IPS-20b (cell line): Measurements from ENCODE around the gene GALNS.

Experiments
- H3K27ac ChIP-seq: one replicate; pipeline ENCODE4 v1.5.1; 2013; ENCODE audit warnings: low read length
- H3K27me3 ChIP-seq: 2 replicates; pipeline ENCODE4 v1.6.1; 2013; ENCODE audit warnings: mild to moderate bottlenecking, low read length, inconsistent platforms; ENCODE audit not compliant: insufficient read depth
- H3K36me3 ChIP-seq: 2 replicates; pipeline ENCODE4 v1.6.1; 2013; ENCODE audit warnings: low read depth, mild to moderate bottlenecking, inconsistent platforms, low read length, moderate library complexity; ENCODE audit not compliant: insufficient read depth
- H3K4me1 ChIP-seq: 2 replicates; pipeline ENCODE4 v1.6.1; 2013; ENCODE audit warnings: mild to moderate bottlenecking, control low read depth, inconsistent platforms, low read length, moderate library complexity; ENCODE audit not compliant: insufficient read depth
- H3K4me3 ChIP-seq: 2 replicates; pipeline ENCODE4 v1.5.1; 2013; ENCODE audit warnings: mild to moderate bottlenecking, low read length, inconsistent platforms
- H3K9ac ChIP-seq: 2 replicates; pipeline ENCODE4 v1.6.1; 2013; ENCODE audit warnings: low read depth, mild to moderate bottlenecking, inconsistent platforms, low read length, moderate library complexity
- H3K9me3 ChIP-seq: 2 replicates; pipeline ENCODE4 v1.6.1; 2013; ENCODE audit warnings: mild to moderate bottlenecking, low read depth, low read length, inconsistent platforms; ENCODE audit not compliant: insufficient read depth

The GALNS gene

GRCh38 chr16:88815901-88816589 is 40.7 kb downstream of the GALNS start:
- no peak overlapping the region for H3K4me3 ChIP-seq
- H3K4me1 ChIP-seq: no peaks in the 10 kb centered on the region
- H3K27ac ChIP-seq: no peak overlapping the region
- H3K9me3 ChIP-seq: no peaks in the 10 kb centered on the region
- no peaks in the 10 kb centered on the region for H3K27me3 ChIP-seq
- H3K9ac ChIP-seq: no peak overlapping the region
- H3K36me3 ChIP-seq: no peaks in the 10 kb centered on the region

DNA sequence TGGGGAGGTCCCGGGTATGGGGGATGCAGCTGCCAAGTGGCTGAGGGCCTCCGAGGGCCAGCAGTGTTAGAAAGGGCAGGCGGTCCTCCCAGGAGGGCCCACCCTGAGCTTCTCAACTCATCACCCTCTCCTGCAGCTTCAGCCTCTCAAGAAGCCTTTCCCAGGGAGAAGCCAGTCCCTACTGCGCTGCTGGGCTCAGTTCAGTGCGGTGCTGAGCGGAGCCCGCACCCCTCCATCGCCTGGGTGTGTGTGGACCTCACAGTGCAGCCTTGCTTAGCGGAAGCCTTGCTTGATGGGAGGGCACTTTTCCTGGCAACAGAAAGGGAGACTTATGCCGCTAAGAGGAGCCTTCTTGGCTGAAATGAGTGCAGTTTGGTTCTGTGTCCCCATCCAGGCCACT is 41.5 kb downstream of the GALNS start:
- Histone ChIP-seq H3K4me3 (no peak overlapping the region), H3K27ac (no peak overlapping the region), H3K9me3 (no peaks in the 10 kb centered on the region), H3K27me3 (no peaks in the 10 kb centered on the region), H3K36me3 (peaks cover 4% of the 10 kb centered on the region; the same call in 1 of the 2 replicates), H3K9ac (no peak overlapping the region), H3K4me1 (no peaks in the 10 kb centered on the region)

GRCh38 chr16:88814144-88814502 is 42.6 kb downstream of the GALNS start:
- Histone ChIP-seq H3K36me3 (peaks cover 15% of the 10 kb centered on the region), H3K4me3 (no peak overlapping the region), H3K9ac (no peak overlapping the region)

DNA sequence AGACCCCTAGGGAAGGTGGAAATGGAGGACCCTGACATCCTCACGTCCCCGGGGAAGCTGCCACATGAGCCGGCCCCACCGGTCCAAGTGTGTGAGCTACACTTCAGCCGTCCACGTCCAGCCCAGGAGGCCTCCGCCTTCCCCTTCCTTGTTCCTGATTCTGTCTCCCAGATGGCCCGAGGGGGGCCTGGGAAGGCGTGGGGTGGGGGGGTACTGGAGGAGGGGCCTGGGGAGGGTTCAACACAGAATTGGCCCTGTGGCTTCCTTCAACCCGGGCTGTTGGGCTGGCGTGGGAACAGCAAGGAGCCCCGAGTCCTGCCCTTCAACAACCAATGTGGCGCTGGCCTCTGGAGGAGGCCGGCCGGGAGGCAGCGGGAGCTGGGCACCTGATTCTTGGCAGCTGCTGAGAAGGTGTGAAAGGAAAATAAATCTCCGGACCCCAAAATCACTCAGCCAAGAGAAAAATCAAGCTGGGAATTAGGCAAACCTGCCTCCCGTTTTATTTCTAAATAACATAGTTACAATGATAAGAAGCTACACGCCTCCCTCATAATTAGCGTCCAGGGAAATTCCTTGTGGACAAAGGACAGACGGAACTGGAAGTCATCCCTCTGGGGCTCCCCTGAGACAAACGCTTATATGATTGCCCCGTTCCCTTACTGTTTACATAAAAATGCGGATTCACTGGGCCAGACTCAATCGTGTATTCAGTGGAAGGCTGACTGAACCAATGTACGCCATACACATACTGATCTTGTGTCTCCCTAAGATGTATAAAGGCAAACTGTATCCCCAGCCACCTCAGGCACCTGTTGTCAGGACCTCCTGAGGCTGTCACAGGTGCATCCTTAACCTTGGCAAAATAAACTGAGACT is 43.2 kb downstream of the GALNS start:
- H3K4me1 ChIP-seq: no peaks in the 10 kb centered on the region
- peaks cover 21% of the 10 kb centered on the region for H3K36me3 ChIP-seq
- H3K9me3 ChIP-seq: no peaks in the 10 kb centered on the region
- H3K27me3 ChIP-seq: no peaks in the 10 kb centered on the region
- no peak overlapping the region for H3K4me3 ChIP-seq
- no peak overlapping the region for H3K9ac ChIP-seq
- H3K27ac ChIP-seq: no peak overlapping the region

More at GRCh38 chr16:88814144-88814502, 42.6 kb downstream of the GALNS start:
- Histone ChIP-seq H3K27me3 (no peaks in the 10 kb centered on the region), H3K27ac (no peak overlapping the region), H3K9me3 (no peaks in the 10 kb centered on the region), H3K4me1 (no peaks in the 10 kb centered on the region)

DNA sequence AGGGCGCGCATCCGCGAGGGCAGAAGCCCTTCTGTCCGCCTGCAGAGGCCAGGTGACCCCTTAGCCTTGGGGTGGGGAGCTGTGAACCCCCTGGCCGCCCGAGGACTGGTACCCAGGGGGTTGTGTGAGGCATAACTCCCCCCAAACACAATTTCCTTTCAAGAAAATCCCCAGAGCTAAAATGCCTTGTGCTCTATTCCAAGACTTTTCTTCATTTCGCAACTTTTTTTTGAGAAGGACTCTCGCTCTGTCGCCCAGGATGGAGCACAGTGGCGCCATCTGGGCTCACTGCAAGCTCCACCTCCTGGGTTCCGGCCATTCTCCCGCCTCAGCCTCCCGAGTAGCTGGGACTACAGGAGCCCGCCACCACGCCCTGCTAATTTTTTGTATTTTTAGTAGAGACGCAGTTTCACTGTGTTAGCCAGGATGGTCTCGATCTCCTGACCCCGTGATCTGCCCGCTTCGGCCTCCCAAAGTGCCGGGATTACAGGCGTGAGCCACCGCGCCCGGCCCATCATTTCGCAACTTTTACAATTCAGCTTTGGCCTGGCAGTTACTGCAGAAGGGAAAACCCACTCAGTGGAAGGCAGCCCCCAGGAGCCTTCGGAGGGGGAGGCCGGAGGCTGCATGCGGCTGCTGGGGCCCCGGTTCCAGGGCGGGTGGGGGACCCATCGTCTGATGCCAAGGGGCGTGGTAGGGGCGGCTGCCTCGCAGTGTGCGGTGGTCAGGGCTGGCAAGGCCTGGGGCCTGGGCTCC is 44.1 kb downstream of the GALNS start:
- Histone ChIP-seq H3K27ac (peak overlapping the region; percentile 81), H3K36me3 (peaks cover 29% of the 10 kb centered on the region), H3K27me3 (no peaks in the 10 kb centered on the region), H3K9me3 (no peaks in the 10 kb centered on the region), H3K4me3 (peak overlapping the region; percentile 91), H3K4me1 (no peaks in the 10 kb centered on the region), H3K9ac (peak overlapping the region; percentile 92; the same call in 1 of the 2 replicates)

- Histone ChIP-seq H3K9me3 (no peaks in the 10 kb centered on the region), H3K4me3 (peak within 1 kb of the TSS; percentile 91), H3K27ac (peak within 1 kb of the TSS; percentile 81), H3K9ac (peak within 1 kb of the TSS; percentile 92), H3K27me3 (no peaks in the 10 kb centered on the region), H3K36me3 (peaks cover 37% of the 10 kb centered on the region), H3K4me1 (no peaks in the 10 kb centered on the region)
Measured at GRCh38 chr16:88811769-88812512, 44.8 kb downstream of the GALNS start, which contains the start of gene APRT. Gene APRT, minus strand, starts transcription at chr16:88811928. Its CDS starts 29 bp downstream, at chr16:88811899.

DNA sequence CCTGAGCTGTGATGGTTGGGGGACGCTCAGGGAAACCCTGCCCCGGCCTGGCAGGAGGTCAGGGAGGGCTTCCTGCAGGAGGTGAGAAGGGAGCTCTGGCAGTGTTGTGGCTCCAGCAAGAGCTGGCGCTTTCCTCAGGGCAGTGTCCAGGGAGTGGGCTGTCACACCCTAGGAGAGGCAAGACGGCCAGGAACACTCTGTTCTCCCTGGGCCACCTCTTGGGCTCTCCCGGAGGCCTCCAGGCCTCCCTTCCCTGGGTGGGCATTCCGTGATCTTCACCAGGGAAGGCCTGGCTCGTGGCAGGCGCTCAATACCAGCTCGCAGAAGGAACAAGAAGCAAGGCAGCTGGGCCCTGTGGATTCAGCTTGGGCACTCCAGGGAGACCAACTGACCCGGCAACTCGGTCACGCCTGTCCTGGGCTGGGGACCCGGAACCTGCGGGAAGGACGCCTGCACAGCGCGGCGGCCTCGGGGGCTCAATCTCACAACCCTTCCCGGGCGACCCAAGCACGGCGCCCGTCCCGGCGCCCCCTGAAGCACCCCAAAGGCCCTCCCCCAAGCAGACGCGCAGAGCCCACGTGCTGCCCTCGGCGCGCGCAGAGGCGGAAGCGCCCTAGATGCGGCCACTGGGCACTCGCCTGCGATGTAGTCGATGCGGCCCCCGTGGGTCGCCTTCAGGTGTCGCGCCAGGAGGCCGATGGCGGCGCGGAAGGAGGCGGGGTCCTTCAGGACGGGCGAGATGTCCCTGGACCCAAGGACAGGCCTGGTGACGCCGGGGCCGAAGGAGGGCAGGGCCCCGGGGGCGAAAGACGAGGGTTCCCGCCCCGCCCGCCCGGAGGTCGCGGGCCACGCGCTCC is 45.6 kb downstream of the GALNS start:
- Histone ChIP-seq H3K4me1 (no peaks in the 10 kb centered on the region), H3K9me3 (no peaks in the 10 kb centered on the region), H3K4me3 (peak overlapping the region; percentile 91), H3K27ac (peak overlapping the region; percentile 81), H3K9ac (peak overlapping the region; percentile 92), H3K27me3 (no peaks in the 10 kb centered on the region), H3K36me3 (peaks cover 45% of the 10 kb centered on the region)

DNA sequence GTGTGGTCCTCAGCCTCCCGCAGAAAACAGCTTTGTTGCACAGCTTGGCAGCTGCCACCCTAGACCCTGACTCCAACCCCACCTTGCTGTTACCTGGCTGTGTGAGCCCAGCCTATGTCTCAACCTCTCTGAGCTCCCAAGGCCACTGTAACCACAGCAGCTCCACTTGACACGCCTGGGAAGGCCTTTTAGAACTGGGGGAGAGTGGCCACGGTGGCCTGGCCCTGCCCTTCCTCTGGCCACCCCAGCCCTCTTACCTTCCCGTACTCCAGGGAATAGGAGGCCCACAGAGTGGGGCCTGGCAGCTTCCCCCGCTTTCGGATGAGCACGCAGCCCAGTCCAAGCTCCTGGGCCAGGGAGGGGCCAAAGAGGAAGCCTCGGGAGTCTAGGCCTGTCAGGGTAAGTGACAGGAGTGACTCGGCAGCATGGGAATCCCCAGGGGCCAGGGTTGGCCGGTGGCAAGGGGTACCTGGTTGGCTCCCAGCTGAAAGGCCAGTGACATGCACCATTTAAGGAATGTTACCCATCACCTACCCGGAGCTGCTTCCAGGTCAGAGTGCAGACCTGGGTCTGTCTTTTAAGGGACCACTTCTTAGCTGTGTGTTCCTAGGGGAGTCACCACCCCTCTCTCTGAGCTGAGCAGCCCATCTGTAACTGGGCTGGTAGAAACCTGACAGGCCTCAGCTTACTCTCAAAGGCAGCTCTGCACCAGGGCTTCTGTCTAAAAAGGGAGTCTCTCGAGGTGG is 46.4 kb downstream of the GALNS start:
- H3K4me1 ChIP-seq: no peaks in the 10 kb centered on the region
- H3K27ac ChIP-seq: no peak overlapping the region
- peaks cover 53% of the 10 kb centered on the region for H3K36me3 ChIP-seq

GRCh38 chr16:88809676-88810165 is 47.0 kb downstream of the GALNS start:
- H3K27ac ChIP-seq: no peak overlapping the region
- H3K27me3 ChIP-seq: no peaks in the 10 kb centered on the region
- peaks cover 59% of the 10 kb centered on the region for H3K36me3 ChIP-seq
- H3K4me3 ChIP-seq: peak overlapping the region; percentile 91; the same call in 1 of the 2 replicates
- H3K9ac ChIP-seq: peak overlapping the region; percentile 92; the same call in 1 of the 2 replicates
- no peaks in the 10 kb centered on the region for H3K9me3 ChIP-seq
- peaks cover 4% of the 10 kb centered on the region; the same call in 1 of the 2 replicates for H3K4me1 ChIP-seq

More for the DNA sequence above, 46.4 kb downstream of the GALNS start:
- Histone ChIP-seq H3K27me3 (no peaks in the 10 kb centered on the region), H3K9me3 (no peaks in the 10 kb centered on the region), H3K9ac (peak overlapping the region; percentile 92), H3K4me3 (peak overlapping the region; percentile 91)
